Germinal center (tissue), 1 donor: Measurements from ENCODE around the gene LHX3.

Experiments
- DNase-seq: peaks from one replicate; pipeline ENCODE4 v3.0.0; 2012; ENCODE audit warnings: mixed read lengths, low spot score

The LHX3 gene

DNA sequence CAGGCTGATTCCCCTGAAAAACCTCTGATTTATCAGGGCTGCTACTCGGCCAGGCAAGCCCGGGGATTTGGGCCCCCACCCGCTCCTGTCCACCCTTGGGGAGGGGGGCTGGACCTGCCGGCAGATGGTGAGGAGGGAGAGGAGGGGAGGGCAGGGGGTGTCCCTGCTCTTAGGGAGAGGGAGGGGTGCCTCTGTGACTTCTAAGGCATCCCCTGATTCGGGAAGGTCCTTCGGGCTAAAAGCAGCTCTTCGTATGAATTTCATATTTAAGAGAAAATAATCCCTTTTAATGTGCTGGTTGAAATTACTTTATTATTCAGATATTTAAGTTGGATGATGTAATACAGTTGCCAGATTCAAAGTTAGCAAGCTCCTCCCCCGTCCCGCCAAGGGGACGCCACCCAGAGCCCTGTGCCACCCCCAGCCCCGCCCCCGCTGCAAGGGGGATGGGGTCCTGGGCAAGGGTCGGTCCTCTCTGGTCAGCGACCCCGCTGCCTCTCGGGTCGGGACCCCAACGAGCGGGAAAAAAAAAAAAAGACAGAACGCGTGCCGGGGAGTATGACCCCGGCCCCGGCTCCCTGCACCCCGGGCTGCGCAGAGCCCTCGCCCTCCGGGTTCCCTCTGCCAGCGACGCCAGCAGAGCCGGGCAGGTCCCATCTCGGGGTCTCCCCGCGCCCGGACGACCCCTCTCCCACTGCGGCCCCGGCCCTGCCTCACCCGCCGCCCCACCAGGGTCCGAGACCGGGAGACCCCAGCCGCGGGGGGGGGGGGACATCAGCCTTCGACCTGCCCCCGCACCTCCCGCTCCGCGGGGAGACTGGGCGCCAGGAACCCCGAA, 12.4 kb downstream of the LHX3 start:
- DNase-seq, result no peak

DNA sequence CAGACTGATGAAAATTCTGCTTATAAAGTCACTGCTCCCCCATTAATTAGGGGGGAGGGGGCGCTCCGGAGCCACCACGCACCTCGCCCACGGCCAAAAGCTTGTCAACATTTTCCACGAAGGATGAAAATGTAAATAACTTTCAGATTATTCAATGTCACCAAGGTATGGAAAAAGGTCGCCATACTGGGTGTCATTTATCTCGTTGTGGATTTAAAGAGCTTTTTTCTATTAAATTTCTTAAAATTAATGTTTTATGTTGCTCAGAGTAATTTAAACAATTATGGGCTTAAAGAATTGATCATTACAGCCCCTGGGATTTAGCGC, 13.0 kb downstream of the LHX3 start:
- no peak for DNase-seq

DNA sequence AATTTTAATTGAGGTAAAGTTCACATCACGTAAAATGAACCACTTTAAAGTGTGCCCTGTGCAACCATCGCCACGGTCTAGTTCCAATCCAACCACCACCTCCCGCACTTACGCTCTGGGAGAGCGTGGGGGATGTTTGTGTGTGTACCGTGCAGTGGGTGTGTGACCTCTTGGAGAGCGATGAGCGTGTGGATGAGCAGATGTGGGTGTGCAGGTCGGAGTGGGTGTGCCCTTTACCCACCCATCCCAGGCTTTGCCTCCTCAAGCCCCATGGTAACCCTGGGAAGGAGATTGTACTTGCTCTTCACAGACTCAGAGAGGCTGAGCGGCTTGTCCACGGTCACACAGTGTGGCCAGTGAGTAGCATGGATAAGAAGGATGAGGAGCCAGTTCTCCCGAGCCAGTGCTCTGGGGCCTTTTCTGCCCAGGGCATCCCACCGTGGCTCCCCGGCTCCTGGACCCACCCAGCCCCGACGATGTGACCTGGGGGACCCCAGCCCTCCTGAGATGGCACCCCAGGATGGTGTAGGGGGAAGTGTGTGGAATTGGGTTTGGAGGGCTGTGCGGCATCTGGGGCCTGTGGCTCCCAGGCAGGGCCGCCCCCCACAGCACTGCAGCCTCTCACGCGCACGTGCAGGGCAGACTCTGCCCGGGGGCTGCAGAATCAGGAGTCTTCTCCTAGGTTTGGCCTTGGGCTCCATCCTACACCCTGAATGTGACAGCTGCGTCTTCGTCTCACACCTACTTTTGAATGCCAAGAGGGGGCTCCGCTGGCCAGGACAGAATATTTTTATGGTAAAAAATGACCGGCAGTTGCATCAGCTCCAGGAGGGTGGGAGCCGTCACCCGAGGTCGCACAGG, 13.6 kb downstream of the LHX3 start:
- no peak for DNase-seq

DNA sequence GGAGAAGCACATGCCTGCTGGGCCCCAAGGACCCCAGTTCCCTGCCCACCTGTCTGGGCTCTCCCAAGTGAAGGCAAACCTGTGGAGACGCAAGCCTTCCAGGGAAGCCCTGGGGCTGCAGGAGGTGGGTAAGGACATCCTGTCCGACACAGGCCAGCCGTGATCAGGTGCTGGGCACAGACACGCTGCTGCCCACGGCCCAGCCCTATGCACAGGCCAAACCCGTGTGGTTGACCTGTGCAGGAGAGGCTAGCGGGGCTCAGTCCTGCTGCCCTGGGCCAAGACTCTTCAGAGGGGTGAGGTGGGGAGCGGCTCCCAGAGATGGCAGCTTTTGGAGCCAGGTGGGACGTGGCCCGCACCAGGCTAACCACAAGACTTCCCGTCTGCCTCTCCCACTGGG, 14.3 kb downstream of the LHX3 start:
- no peak for DNase-seq

DNA sequence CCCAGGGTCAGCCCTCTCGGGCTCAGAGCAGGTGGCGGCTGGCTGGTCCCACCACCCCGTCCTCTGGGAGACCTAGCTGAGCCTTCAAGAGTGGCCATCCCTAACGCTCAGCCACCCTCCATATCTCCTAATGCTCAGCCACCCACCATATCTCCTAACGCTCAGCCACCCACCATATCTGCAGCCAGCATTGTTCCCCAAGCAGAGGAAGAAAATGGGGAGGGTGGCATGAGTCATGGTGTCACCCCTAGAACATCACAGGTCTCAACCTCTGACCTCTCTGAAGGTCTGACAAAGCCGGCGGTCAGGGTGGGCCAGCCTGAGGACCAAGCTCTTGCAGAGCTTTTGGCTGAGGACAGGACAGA, 14.7 kb downstream of the LHX3 start:
- DNase-seq, result no peak

DNA sequence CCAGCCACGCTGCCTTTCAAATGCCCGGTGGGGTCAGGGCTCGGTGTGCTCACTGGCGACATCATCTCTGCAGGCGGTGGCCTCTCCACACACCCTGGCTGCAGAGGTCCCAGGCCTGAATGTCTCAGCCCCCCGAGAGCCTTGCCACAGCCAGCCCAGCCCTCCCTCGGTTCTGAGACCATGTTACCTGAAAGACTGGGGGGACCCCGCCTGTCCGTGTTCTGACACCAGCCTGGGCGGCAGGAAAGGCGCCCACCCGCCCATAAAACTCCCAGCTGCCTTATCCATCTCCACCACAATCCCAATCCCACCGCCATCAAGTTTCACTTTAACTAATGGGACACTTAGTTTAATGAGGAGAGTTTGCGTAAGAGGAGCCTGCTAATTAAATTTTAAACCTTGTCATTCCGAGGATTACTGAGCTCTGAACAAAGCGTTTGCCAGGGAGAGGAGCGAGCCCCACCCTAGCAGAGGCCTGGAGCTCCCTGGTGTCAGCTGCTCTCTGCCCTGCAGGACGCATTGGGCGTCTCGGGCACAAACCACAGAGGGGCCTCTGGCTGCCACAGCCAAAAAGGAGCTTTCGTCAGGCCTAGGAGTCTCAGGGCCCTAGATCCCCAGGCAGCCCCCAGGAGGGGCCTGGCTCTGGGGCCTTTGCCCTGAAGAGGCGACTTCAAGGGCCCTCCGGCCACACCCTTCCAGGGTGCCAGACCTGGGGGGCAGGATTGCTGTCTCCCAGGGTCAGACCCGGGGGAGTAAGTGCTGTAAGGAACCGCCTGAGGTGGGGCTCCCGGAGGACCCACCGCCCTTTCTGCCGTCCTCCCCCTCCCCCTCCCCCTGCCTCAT, 15.3 kb downstream of the LHX3 start:
- no peak for DNase-seq

DNA sequence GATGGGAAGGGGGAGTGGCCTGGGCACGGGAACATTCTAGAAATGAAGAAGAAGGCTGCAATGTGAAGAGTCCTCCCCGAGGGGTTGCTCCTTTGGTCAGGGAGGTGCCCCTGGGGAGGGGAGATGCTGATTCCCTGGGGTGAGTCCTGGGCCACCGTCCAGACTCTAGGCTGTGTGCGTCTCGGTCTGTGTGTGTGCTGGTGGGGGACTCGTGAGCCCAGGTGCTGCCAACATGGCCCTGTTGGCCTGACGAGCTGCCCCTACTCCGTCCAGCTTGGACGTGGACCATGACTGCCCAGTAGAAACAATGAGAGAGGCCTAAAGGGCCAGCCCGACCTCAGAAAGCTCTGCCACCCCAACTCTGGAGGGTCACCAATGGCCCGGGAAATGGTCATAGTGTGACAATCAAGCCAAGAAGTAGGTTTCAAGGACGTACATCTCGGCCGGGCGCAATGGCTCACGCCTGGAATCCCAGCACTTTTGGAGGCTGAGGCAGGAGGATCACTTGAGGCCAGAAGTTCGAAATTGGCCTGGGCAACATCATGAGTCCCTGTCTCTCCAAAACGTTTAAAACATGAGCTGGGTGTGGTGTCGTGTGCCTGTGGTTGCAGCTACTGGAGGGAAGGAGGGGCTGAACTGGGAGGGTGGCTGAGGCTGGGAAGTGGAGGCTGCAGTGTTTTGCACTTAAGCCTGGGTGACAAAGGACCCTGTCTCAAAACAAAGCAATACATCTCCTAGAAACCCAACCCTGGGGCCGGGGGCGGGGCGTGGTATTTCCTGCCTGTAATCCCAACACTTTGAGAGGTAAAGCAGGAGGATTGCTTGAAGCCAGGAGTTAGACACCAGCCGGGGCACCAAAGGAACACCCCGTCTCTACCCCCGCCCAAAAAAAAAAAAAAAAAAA, 17.0 kb downstream of the LHX3 start:
- DNase-seq, result no peak

DNA sequence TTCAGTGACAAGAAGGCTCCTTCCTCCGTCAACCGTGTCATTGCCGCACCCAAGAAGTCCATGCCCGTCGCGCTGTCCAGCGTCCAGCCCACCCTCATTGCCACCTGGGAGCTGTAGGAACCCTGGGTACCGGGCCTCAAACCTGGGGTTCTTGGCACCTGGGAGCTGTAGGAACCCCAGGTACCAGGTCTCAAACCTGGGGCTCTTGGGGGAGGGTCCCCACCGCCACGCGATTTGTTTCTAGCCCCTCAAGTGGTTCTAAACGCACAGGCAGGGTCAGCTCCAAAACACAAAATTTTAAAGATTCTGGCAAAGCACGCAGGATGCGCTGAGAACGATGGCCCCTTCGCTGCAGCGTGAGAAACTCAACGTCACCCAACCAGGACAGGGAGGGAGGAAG, 17.7 kb downstream of the LHX3 start:
- DNase-seq, result no peak

DNA sequence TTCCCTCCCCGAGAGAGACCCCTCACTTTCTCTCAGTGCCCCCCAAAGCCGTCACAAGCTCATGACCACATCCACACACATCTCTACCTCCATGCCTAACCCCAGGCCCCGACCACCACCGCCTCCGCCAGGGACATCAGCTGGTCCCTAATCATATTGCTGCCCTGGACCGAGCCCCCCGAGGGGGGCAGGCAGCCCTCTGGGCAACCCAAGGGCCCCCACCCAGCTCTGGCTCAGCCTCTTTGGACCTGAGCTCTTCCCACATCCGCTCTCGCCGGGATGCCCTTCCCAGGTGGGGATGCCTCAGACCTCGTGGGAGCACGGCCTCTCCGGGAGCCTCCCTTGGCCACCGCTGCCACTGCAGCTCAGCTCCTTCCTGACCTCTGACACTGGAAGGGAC, 18.5 kb downstream of the LHX3 start:
- DNase-seq, result no peak

DNA sequence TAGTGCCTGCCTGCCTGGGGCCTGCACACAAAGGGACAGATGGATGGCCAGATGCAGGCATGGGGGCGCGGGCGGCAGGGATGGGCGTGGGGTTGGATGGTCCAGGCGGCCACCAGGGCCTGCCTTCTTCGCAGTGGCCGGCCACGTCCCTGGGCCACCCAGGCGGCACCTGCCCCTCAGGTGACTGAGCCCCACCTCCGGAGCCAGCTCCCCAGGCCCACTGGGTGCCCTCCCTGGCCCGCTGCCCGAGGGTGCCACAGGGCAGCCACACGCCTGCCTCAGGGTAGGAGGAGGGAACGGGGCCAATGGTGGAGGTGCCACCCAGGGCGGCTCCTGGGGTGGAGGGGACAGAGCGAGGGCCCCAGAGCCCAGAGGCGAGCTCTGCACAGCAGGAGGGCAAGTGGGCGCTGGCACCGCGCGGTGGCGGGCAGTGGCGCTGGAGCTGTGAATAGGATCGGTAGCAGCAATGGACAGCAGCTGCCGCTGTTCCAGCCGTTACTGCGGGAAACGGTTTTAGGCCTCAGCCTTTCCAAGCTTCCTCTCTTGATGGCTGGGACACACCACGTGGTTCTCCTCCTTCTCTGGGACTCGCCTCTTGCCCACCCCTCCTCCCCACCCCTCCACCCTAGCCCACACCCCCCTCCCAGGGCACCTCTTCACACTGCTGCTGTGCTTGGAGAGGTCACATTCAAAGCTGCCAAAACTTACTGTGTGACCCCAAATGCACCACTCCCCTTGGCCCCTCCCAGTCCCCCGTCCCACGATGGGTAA, 19.1 kb downstream of the LHX3 start:
- no peak for DNase-seq

DNA sequence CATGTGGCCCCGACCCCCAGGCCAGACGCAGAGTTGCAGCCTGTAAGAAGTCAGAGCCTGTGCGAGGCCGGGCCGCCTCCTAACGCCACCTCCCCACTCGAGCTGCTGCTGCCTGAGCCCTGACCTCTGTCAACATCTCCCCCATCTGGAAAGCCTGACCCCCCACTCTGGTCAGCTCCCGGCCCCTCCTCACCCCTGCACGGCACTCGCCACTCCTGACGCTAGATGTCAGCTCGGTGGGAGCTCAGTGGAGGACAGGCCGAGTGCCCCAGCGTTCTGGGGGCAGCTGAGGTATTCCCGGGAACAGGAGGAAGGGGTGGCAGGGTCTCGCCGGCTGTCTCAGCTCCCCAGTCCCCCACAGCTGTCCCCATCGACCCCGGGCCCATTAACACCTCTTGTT, 19.9 kb downstream of the LHX3 start:
- no peak for DNase-seq

DNA sequence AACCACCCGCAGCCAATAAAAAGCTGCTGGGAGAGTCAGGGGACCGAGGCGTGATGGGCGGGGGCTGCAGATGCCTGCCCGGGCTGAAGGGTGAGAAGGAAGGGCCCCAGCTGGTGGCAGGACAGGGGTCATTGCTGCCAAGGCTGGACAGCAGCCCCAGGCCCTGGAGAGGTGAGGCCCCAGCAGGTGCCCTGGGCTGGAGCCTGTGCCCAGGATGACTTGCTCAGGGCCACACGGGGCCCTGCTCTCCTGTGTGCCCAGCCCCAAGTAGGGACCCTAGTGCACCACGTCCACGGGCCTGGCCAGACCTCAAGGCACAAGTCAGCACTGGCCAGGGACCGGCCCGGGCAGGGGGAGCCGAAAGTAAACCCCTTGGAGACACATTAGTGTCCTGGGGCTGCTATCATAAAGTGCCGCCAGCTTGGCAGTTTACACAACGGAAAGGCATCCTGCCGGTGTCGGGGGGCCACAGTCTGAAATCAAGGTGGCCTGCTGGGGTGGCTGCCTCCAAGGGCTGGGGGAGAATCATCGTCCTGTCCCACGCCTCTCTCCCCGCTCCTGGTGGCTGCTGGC, 22.0 kb downstream of the LHX3 start:
- DNase-seq, result no peak

DNA sequence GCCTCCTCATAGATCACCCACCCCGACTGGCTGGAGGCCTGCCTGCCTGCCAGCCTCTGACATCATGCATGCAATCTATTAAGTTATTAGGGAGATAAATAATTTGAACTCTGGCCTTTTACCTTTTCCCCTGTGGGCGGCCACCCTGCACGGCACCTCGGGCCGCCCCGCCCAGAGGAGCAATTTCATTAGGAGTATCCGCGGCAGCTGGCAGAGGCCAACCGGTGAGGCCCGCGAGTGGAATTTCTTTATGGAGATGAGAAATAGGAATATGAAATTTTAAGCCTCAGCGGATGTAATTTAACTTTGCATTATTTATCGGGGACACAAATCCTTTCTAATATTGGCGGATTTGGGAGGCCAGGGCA, 22.5 kb downstream of the LHX3 start:
- no peak for DNase-seq

DNA sequence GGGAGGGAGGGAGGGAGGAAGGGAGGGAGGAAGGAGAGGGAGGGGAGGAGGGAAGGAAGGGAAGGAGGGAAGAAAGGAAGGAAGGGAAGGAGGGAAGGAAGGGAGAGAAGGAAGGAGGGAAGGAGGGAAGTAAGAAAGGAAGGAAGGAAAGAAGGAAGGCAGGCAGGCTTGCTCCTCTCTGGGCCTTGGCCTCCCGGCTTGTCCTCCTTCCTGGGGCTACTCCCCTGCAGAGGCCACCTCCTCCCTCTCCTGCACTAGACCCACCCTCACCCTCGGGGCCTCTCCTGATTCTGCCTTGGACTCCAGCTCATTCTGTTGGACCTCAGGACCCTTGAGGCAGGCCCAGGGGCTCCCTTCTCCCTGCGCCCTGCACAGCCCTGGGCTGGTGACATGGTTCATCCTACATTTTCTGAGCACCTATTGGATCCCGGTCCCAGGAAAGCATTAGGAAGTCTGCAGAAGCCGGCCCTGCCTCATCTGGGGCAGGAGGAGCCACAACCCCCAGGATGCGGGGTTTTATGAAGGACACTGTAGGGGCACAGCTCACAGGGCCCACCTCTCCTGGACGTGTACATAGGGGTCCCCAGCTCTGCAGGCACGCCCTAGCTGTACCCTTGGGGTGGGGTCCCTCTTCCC, 23.0 kb downstream of the LHX3 start:
- no peak for DNase-seq

DNA sequence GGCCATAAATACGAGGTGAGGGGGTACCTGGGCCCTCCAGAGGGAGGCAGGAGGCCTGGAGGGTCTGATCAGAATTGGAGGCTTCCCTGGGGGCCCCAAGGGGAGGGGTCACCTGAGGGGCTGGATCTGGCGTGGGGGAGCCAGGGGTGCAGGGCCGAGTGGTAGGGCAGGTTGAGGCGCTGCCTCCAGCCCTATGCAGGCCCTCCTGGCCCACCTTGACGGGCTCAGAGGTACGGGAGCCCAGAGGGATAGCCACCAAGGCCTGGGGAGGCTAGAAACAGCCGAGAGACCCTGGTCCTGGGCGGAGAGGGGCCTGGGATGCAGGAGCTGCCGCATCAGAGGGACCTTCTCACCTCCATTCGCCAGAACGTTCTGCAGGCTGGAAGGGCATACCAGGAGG, 24.3 kb downstream of the LHX3 start:
- DNase-seq, result no peak

DNA sequence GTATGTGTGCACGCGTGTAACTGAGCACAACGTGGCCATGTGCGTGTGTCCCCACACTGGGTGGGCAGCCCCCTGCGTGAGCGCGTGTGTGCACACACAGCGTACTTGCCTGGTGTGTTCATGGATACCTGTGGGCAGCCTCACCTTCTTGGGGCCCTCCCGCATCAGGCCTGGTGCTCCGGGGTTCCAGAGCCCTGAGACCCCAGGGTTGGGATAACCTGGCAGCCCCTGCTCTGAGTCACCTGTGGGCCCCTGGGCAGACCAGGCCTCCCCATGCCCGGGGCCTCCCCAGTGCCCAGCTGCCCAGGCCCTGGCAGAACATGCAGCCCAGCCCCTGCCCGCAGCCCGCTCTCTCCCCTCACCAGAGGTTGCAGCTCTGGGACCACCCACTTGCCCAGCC, 25.2 kb downstream of the LHX3 start:
- no peak for DNase-seq

DNA sequence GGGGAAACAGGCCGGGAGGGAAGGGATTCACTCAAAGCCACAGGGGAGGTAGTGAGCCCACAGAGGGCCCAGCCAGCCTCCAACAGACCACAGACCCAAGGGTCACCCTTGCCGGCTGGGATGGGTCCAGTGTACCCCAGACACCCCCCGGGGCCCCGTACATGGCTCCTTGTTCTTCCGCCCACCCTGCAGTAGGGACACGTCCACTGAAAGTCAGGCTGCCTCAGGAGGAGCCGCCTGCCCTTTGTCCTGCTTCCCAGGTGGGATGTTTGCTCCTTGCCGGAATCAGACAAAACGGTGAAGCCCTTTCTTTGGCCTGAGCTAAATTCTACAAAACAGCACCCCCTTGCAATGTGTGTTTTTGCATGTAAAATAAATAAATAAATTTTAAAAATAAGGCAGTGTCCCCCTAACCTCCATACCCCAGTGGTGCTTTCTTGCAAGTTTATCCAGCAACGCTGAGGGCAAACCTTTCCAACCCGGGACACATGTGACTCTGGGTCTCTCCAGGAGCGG, 25.8 kb downstream of the LHX3 start:
- DNase-seq, result no peak

DNA sequence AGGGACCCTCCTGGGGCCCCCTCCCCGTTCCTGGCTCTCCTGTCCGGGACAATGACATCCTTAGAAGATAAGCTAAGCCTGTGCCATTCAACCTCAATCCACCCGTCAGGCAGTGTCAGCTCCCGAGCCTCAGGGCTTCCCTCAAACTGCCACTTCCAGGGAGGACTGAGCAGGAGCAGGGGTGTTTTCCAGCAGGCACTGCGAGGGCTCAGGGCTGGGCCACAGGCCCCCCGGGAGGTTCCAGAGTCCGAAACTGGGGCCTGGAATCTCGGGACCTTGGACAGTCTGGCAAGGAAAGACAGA, 26.2 kb downstream of the LHX3 start:
- DNase-seq, result no peak

DNA sequence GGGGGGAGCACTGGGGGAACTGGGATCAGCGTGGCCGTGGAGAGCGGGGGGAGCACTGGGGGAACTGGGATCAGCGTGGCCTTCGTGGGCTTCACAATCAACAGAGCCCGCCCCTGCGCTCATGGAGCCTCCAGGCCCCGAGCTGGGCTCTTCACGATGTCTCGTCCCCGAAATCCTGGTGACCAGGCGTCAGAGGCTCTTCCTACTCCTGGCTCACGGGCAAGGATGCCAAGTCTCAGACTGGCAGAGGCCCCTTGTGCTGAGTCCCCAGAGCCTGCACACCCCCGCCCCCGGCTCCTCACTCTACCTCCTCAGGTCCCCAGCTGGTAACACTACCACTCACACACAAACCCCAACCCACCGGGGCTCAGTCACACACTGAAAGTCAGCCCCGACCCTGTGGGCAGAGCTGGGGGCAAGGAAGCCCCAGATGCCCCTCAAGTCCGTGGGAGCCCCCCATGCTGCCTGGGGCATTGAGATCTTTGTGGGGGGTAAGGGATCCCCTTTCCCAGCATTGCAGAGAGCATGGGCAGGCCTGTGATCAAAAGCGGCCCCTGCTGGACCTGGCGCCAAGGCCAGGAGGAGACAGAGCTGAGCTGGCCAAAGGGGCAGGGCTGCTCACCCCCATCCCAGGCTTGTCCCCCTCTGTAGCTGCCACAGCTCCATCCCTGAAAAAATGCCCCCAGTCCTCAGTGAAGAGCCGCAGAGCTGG, 26.7 kb downstream of the LHX3 start:
- DNase-seq, result no peak
